HEK293 (cell line): ENCODE measurements around the gene SH3BP5.

Experiments
- GLI4 ChIP-seq: fragments of 450-650 bp; formaldehyde crosslinking; IDR thresholded peaks from 2 replicates; pipeline ENCODE4 v1.5.1; 2016; ENCODE audit warnings: missing biosample characterization, missing genetic modification characterization
- INSM2 ChIP-seq: fragments of 450-650 bp; formaldehyde crosslinking; IDR thresholded peaks from 2 replicates; pipeline ENCODE4 v1.5.1; 2016; ENCODE audit warnings: missing biosample characterization, missing genetic modification characterization
- KLF10 ChIP-seq: fragments of 450-650 bp; IDR thresholded peaks from 2 replicates; pipeline ENCODE4 v1.5.1; 2018; ENCODE audit warnings: missing biosample characterization, mild to moderate bottlenecking, missing genetic modification characterization
- KLF16 ChIP-seq: fragments of 450-650 bp; formaldehyde crosslinking; IDR thresholded peaks from 2 replicates; pipeline ENCODE4 v1.5.1; 2017; ENCODE audit warnings: missing biosample characterization, missing genetic modification characterization
- KLF9 ChIP-seq: fragments of 450-650 bp; formaldehyde crosslinking; IDR thresholded peaks from 2 replicates; pipeline ENCODE4 v1.5.1; 2016; ENCODE audit warnings: missing biosample characterization, missing genetic modification characterization, low read depth
- OSR2 ChIP-seq: fragments of 450-650 bp; formaldehyde crosslinking; IDR thresholded peaks from 2 replicates; pipeline ENCODE4 v1.5.1; 2016; ENCODE audit warnings: missing biosample characterization, missing genetic modification characterization
- SCRT2 ChIP-seq: fragments of 450-650 bp; formaldehyde crosslinking; IDR thresholded peaks from 2 replicates; pipeline ENCODE4 v1.5.1; 2016; ENCODE audit warnings: missing biosample characterization, missing genetic modification characterization
- ZBTB8A ChIP-seq: fragments of 450-650 bp; formaldehyde crosslinking; IDR thresholded peaks from 2 replicates; pipeline ENCODE4 v1.5.1; 2016; ENCODE audit warnings: missing biosample characterization, missing genetic modification characterization
- ZFHX2 ChIP-seq: fragments of 450-650 bp; formaldehyde crosslinking; conservative IDR thresholded peaks from 2 replicates; pipeline ENCODE4 v1.5.1; 2016; ENCODE audit warnings: missing biosample characterization, missing genetic modification characterization
- ZNF114 ChIP-seq: fragments of 450-650 bp; formaldehyde crosslinking; IDR thresholded peaks from 2 replicates; pipeline ENCODE4 v1.5.0; 2017; ENCODE audit warnings: missing biosample characterization, missing genetic modification characterization
- ZNF19 ChIP-seq: fragments of 450-650 bp; formaldehyde crosslinking; IDR thresholded peaks from 2 replicates; pipeline ENCODE4; 2016; ENCODE audit warnings: missing biosample characterization, missing genetic modification characterization, low read depth
- ZNF221 ChIP-seq: fragments of 450-650 bp; formaldehyde crosslinking; IDR thresholded peaks from 2 replicates; pipeline ENCODE4 v1.5.1; 2017; ENCODE audit warnings: missing biosample characterization, missing genetic modification characterization, borderline replicate concordance
- ZNF248 ChIP-seq: fragments of 450-650 bp; formaldehyde crosslinking; IDR thresholded peaks from 2 replicates; pipeline ENCODE4 v1.5.1; 2017; ENCODE audit warnings: missing biosample characterization, missing genetic modification characterization
- ZNF266 ChIP-seq: fragments of 450-650 bp; formaldehyde crosslinking; IDR thresholded peaks from 2 replicates; pipeline ENCODE4 v1.5.1; 2016; ENCODE audit warnings: missing biosample characterization, missing genetic modification characterization, low read depth
- ZNF280C ChIP-seq: fragments of 450-650 bp; formaldehyde crosslinking; IDR thresholded peaks from 2 replicates; pipeline ENCODE4 v1.5.1; 2016; ENCODE audit warnings: missing biosample characterization, missing genetic modification characterization
- ZNF302 ChIP-seq: fragments of 450-650 bp; formaldehyde crosslinking; IDR thresholded peaks from 2 replicates; pipeline ENCODE4 v1.5.1; 2016; ENCODE audit warnings: missing biosample characterization, missing genetic modification characterization, low read depth
- ZNF416 ChIP-seq: fragments of 450-650 bp; formaldehyde crosslinking; IDR thresholded peaks from 2 replicates; pipeline ENCODE4 v1.5.1; 2016; ENCODE audit warnings: missing biosample characterization, missing genetic modification characterization
- ZNF423 ChIP-seq: fragments of 450-650 bp; formaldehyde crosslinking; IDR thresholded peaks from 2 replicates; pipeline ENCODE4 v1.5.1; 2016; ENCODE audit warnings: missing biosample characterization, missing genetic modification characterization
- ZNF549 ChIP-seq: fragments of 450-650 bp; IDR thresholded peaks from 2 replicates; pipeline ENCODE4 v1.5.1; 2018; ENCODE audit warnings: missing biosample characterization, missing genetic modification characterization, mild to moderate bottlenecking, inconsistent platforms, moderate library complexity
- ZNF560 ChIP-seq: fragments of 450-650 bp; formaldehyde crosslinking; IDR thresholded peaks from 2 replicates; pipeline ENCODE4 v1.5.1; 2017; ENCODE audit warnings: missing biosample characterization, missing genetic modification characterization, borderline replicate concordance
- ZNF571 ChIP-seq: fragments of 450-650 bp; formaldehyde crosslinking; IDR thresholded peaks from 2 replicates; pipeline ENCODE4 v1.5.0; 2017; ENCODE audit warnings: missing biosample characterization, missing genetic modification characterization
- ZNF600 ChIP-seq: fragments of 450-650 bp; formaldehyde crosslinking; IDR thresholded peaks from 2 replicates; pipeline ENCODE4 v1.5.1; 2016; ENCODE audit warnings: missing biosample characterization, missing genetic modification characterization
- ZNF670 ChIP-seq: fragments of 450-650 bp; formaldehyde crosslinking; IDR thresholded peaks from 2 replicates; pipeline ENCODE4 v1.5.1; 2016; ENCODE audit warnings: missing biosample characterization, missing genetic modification characterization, low read depth
- ZNF707 ChIP-seq: fragments of 450-650 bp; formaldehyde crosslinking; IDR thresholded peaks from 2 replicates; pipeline ENCODE4 v1.5.1; 2016; ENCODE audit warnings: missing biosample characterization, missing genetic modification characterization
- ZNF747 ChIP-seq: fragments of 450-650 bp; formaldehyde crosslinking; IDR thresholded peaks from 2 replicates; pipeline ENCODE4 v1.5.1; 2016; ENCODE audit warnings: missing biosample characterization, missing genetic modification characterization
- ZNF768 ChIP-seq: fragments of 450-650 bp; formaldehyde crosslinking; IDR thresholded peaks from 2 replicates; pipeline ENCODE4 v1.5.1; 2018; ENCODE audit warnings: missing biosample characterization, mild to moderate bottlenecking, missing genetic modification characterization
- ZNF777 ChIP-seq: fragments of 450-650 bp; formaldehyde crosslinking; IDR thresholded peaks from 2 replicates; pipeline ENCODE4 v1.5.1; 2017; ENCODE audit warnings: missing biosample characterization, missing genetic modification characterization, borderline replicate concordance
- TF ChIP-seq, protein P1 (sequence below): fragments of 450-650 bp; formaldehyde crosslinking; IDR thresholded peaks from 2 replicates; pipeline ENCODE4 v1.5.1; 2016; ENCODE audit warnings: missing biosample characterization, missing genetic modification characterization
- TF ChIP-seq, protein P2 (sequence below): fragments of 450-650 bp; formaldehyde crosslinking; IDR thresholded peaks from 2 replicates; pipeline ENCODE4 v1.5.1; 2016; ENCODE audit warnings: missing biosample characterization, missing genetic modification characterization
- TF ChIP-seq, protein P3 (sequence below): fragments of 450-650 bp; formaldehyde crosslinking; IDR thresholded peaks from 2 replicates; pipeline ENCODE4 v1.5.1; 2016; ENCODE audit warnings: missing biosample characterization, missing genetic modification characterization
- TF ChIP-seq, protein P4 (sequence below): fragments of 450-650 bp; formaldehyde crosslinking; IDR thresholded peaks from 2 replicates; pipeline ENCODE4 v1.5.1; 2016; ENCODE audit warnings: missing biosample characterization, missing genetic modification characterization

Gene SH3BP5

GRCh38 chr3:15205934-15206661 is 126.3 kb downstream of the SH3BP5 start, which contains the start of gene CAPN7 (continued):
- TF ChIP-seq, protein P1, sequence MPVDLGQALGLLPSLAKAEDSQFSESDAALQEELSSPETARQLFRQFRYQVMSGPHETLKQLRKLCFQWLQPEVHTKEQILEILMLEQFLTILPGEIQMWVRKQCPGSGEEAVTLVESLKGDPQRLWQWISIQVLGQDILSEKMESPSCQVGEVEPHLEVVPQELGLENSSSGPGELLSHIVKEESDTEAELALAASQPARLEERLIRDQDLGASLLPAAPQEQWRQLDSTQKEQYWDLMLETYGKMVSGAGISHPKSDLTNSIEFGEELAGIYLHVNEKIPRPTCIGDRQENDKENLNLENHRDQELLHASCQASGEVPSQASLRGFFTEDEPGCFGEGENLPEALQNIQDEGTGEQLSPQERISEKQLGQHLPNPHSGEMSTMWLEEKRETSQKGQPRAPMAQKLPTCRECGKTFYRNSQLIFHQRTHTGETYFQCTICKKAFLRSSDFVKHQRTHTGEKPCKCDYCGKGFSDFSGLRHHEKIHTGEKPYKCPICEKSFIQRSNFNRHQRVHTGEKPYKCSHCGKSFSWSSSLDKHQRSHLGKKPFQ (tag by site-specific recombination): no peak
- TF ChIP-seq ZNF777 (tag by site-specific recombination) (peak; percentile 80), ZNF302 (tag by site-specific recombination) (no peak), ZNF221 (tag by site-specific recombination) (no peak), ZNF266 (tag by site-specific recombination) (no peak), SCRT2 (tag by site-specific recombination) (no peak), ZBTB8A (peak; percentile 93), KLF10 (tag by site-specific recombination) (peak; percentile 80), ZNF423 (tag by site-specific recombination) (no peak), ZNF747 (no peak), ZNF768 (tag by site-specific recombination) (no peak), ZNF280C (tag by site-specific recombination) (no peak), ZNF416 (no peak), ZNF560 (no peak), ZNF549 (tag by site-specific recombination) (no peak), ZNF19 (tag by site-specific recombination) (no peak), ZNF600 (peak; percentile 84), KLF9 (tag by site-specific recombination) (peak; percentile 80), ZNF248 (tag by site-specific recombination) (no peak), ZNF114 (tag by site-specific recombination) (no peak), ZNF670 (tag by site-specific recombination) (no peak), OSR2 (no peak), ZFHX2 (tag by site-specific recombination) (peak; percentile 99), INSM2 (tag by site-specific recombination) (no peak; the same call in 1 of the 2 replicates), ZNF707 (tag by site-specific recombination) (no peak), GLI4 (tag by site-specific recombination) (no peak), ZNF571 (tag by site-specific recombination) (no peak), KLF16 (peak; percentile 90)
- TF ChIP-seq, protein P2, sequence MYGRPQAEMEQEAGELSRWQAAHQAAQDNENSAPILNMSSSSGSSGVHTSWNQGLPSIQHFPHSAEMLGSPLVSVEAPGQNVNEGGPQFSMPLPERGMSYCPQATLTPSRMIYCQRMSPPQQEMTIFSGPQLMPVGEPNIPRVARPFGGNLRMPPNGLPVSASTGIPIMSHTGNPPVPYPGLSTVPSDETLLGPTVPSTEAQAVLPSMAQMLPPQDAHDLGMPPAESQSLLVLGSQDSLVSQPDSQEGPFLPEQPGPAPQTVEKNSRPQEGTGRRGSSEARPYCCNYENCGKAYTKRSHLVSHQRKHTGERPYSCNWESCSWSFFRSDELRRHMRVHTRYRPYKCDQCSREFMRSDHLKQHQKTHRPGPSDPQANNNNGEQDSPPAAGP: no peak
- TF ChIP-seq, protein P3, sequence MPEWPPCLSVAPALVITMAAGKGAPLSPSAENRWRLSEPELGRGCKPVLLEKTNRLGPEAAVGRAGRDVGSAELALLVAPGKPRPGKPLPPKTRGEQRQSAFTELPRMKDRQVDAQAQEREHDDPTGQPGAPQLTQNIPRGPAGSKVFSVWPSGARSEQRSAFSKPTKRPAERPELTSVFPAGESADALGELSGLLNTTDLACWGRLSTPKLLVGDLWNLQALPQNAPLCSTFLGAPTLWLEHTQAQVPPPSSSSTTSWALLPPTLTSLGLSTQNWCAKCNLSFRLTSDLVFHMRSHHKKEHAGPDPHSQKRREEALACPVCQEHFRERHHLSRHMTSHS: no peak
- TF ChIP-seq, protein P4, sequence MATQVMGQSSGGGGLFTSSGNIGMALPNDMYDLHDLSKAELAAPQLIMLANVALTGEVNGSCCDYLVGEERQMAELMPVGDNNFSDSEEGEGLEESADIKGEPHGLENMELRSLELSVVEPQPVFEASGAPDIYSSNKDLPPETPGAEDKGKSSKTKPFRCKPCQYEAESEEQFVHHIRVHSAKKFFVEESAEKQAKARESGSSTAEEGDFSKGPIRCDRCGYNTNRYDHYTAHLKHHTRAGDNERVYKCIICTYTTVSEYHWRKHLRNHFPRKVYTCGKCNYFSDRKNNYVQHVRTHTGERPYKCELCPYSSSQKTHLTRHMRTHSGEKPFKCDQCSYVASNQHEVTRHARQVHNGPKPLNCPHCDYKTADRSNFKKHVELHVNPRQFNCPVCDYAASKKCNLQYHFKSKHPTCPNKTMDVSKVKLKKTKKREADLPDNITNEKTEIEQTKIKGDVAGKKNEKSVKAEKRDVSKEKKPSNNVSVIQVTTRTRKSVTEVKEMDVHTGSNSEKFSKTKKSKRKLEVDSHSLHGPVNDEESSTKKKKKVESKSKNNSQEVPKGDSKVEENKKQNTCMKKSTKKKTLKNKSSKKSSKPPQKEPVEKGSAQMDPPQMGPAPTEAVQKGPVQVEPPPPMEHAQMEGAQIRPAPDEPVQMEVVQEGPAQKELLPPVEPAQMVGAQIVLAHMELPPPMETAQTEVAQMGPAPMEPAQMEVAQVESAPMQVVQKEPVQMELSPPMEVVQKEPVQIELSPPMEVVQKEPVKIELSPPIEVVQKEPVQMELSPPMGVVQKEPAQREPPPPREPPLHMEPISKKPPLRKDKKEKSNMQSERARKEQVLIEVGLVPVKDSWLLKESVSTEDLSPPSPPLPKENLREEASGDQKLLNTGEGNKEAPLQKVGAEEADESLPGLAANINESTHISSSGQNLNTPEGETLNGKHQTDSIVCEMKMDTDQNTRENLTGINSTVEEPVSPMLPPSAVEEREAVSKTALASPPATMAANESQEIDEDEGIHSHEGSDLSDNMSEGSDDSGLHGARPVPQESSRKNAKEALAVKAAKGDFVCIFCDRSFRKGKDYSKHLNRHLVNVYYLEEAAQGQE (tag by site-specific recombination): peak; percentile 53; the same call in 1 of the 2 replicates
